H1 (cell line): ENCODE measurements around the gene FOXP2. TPM values are rescaled to one million over a fixed set of nuclear protein-coding genes. Genes with fewer than 3 reads are reported as not detected.

Experiments
- CTCF ChIA-PET: fragments of 300-600 bp; sonication (Branson Sonifier 250); formaldehyde crosslinking; loops from one replicate; lab custom pipeline; 2021; ENCODE audit not compliant: partially characterized antibody; lab: Charles Lee
- POLR2A ChIA-PET: fragments of 300-600 bp; sonication (Branson Sonifier 250); formaldehyde crosslinking; loops from one replicate; lab custom pipeline; 2021; ENCODE audit warnings: inconsistent platforms; ENCODE audit not compliant: partially characterized antibody; lab: Charles Lee
- DNase-seq, 2 experiments: peaks; one replicate each; pipeline versions ENCODE4 v3.0.0 to v3.0.0-alpha.2; 2010 to 2022; ENCODE audit warnings: low spot score in 2 of 2, low read depth in 1 of 2, mixed read lengths in 1 of 2
- FAIRE-seq: peaks from 2 replicates; lab custom pipeline; 2011; peaks lifted over from hg19 to GRCh38; lab: Jason Lieb, UNC
- H2AFZ ChIP-seq: 2 replicates; pipeline ENCODE4 v1.8.1; 2012; ENCODE audit warnings: low read length, inconsistent platforms
- H2AK5ac ChIP-seq: 2 replicates; pipeline ENCODE4 v1.6.1; 2013; ENCODE audit warnings: low read depth, low read length
- H2BK120ac ChIP-seq: replicated peaks from 2 replicates; pipeline ENCODE3; 2013; ENCODE audit warnings: low read depth, low read length, inconsistent platforms
- H2BK12ac ChIP-seq: 2 replicates; pipeline ENCODE4 v1.6.1; 2013; ENCODE audit warnings: low read depth, low read length
- H2BK15ac ChIP-seq: 2 replicates; pipeline ENCODE4 v1.6.1; 2013; ENCODE audit warnings: low read length
- H2BK20ac ChIP-seq: 2 replicates; pipeline ENCODE4 v1.6.1; 2013; ENCODE audit warnings: low read length
- H2BK5ac ChIP-seq: 2 replicates; pipeline ENCODE4 v1.6.1; 2013; ENCODE audit warnings: low read depth, low read length
- H3K14ac ChIP-seq: 2 replicates; pipeline ENCODE4 v1.6.1; 2013; ENCODE audit warnings: inconsistent platforms; ENCODE audit not compliant: insufficient read length
- H3K18ac ChIP-seq: 2 replicates; pipeline ENCODE4 v1.6.1; 2013; ENCODE audit warnings: low read length; ENCODE audit errors: extremely low read depth
- H3K23ac ChIP-seq: 2 replicates; pipeline ENCODE4 v1.6.1; 2013; ENCODE audit warnings: inconsistent platforms; ENCODE audit not compliant: insufficient read length
- H3K23me2 ChIP-seq: 2 replicates; pipeline ENCODE4 v1.6.1; 2013; ENCODE audit warnings: low read depth, low read length
- H3K27ac ChIP-seq: 2 replicates; pipeline ENCODE4 v1.6.1; 2011; ENCODE audit warnings: low read depth, low read length, inconsistent platforms
- H3K27me3 ChIP-seq, 4 experiments: replicated peaks in 1 of 4; 1 replicate in 1 of 4; 2 replicates in 3 of 4; pipeline versions ENCODE4 v1.6.1 to v1.8.1; 2011 to 2013; ENCODE audit warnings: low read length in 3 of 4, mild to moderate bottlenecking in 3 of 4, inconsistent platforms in 2 of 4, mixed read lengths in 2 of 4, moderate library complexity in 1 of 4; ENCODE audit not compliant: control insufficient read depth in 3 of 4, insufficient read depth in 3 of 4; ENCODE audit errors: extremely low read depth in 1 of 4
- H3K36me3 ChIP-seq, 4 experiments: 2 replicates each; pipeline versions ENCODE4 v1.6.1 to v1.8.1; 2011 to 2013; ENCODE audit warnings: mild to moderate bottlenecking in 4 of 4, low read length in 3 of 4, moderate library complexity in 2 of 4, control low read depth in 1 of 4, inconsistent platforms in 1 of 4; ENCODE audit not compliant: insufficient read depth in 4 of 4, control insufficient read depth in 2 of 4
- H3K4ac ChIP-seq: replicated peaks from 2 replicates; pipeline ENCODE3; 2013; ENCODE audit warnings: low read length, low read depth, mixed read lengths, inconsistent platforms; ENCODE audit not compliant: insufficient read length
- H3K4me1 ChIP-seq, 4 experiments: replicated peaks in 1 of 4; 1 replicate in 1 of 4; 2 replicates in 3 of 4; pipeline versions ENCODE4 v1.6.1 to v1.8.1; 2011 to 2013; ENCODE audit warnings: low read length in 3 of 4, inconsistent platforms in 2 of 4, mixed read lengths in 1 of 4; ENCODE audit not compliant: insufficient read depth in 4 of 4, control insufficient read depth in 3 of 4
- H3K4me2 ChIP-seq, 2 experiments: 2 replicates each; pipeline versions ENCODE4 v1.6.1 to v1.8.1; 2011 to 2013; ENCODE audit warnings: low read depth in 2 of 2, low read length in 2 of 2, control low read depth in 1 of 2, inconsistent platforms in 1 of 2, mild to moderate bottlenecking in 1 of 2; ENCODE audit not compliant: insufficient read depth in 1 of 2
- H3K4me3 ChIP-seq, 4 experiments: fragments of 200-600, 300-600 bp in 1 of 4; sonication (generic), shearing (Covaris generic), sonication (Bioruptor Twin) in 1 of 4; 2 replicates each; pipeline versions ENCODE4 v1.5.1 to v1.8.1; 2011 to 2016; ENCODE audit warnings: low read length in 4 of 4, low read depth in 3 of 4, control low read depth in 2 of 4, inconsistent platforms in 2 of 4, mild to moderate bottlenecking in 2 of 4, mixed read lengths in 1 of 4, moderate library complexity in 1 of 4; ENCODE audit not compliant: insufficient read depth in 2 of 4; ENCODE audit errors: extremely low read depth in 1 of 4
- H3K56ac ChIP-seq: replicated peaks from 2 replicates; pipeline ENCODE3; 2013; ENCODE audit warnings: low read depth, mild to moderate bottlenecking, mixed read lengths, low read length, inconsistent platforms; ENCODE audit not compliant: insufficient read length
- H3K79me1 ChIP-seq: 2 replicates; pipeline ENCODE4 v1.6.1; 2013; ENCODE audit warnings: low read depth, low read length, control low read depth
- H3K79me2 ChIP-seq, 2 experiments: 2 replicates each; pipeline versions ENCODE4 v1.6.1 to v1.8.1; 2012 to 2013; ENCODE audit warnings: low read length in 2 of 2, mild to moderate bottlenecking in 2 of 2, inconsistent platforms in 1 of 2; ENCODE audit not compliant: insufficient read depth in 2 of 2, control insufficient read depth in 1 of 2
- H3K9ac ChIP-seq, 4 experiments: replicated peaks in 1 of 4; 1 replicate in 1 of 4; 2 replicates in 3 of 4; pipeline versions ENCODE4 v1.6.1 to v1.8.1; 2011 to 2013; ENCODE audit warnings: low read depth in 3 of 4, low read length in 3 of 4, control low read depth in 2 of 4, mild to moderate bottlenecking in 2 of 4, moderate library complexity in 2 of 4, inconsistent platforms in 1 of 4; ENCODE audit errors: extremely low read depth in 1 of 4
- H3K9me3 ChIP-seq, 2 experiments: 2 replicates each; pipeline versions ENCODE4 v1.6.1 to v1.8.1; 2012 to 2013; ENCODE audit warnings: mild to moderate bottlenecking in 2 of 2, moderate library complexity in 2 of 2, control low read depth in 1 of 2, inconsistent platforms in 1 of 2, low read depth in 1 of 2, low read length in 1 of 2, mixed read lengths in 1 of 2; ENCODE audit not compliant: insufficient read depth in 2 of 2
- H4K20me1 ChIP-seq, 2 experiments: replicated peaks in 1 of 2; 2 replicates each; pipeline versions ENCODE3 to v1.8.1; 2011 to 2013; ENCODE audit warnings: inconsistent platforms in 2 of 2, low read length in 2 of 2, mild to moderate bottlenecking in 1 of 2; ENCODE audit not compliant: insufficient read depth in 2 of 2, control insufficient read depth in 1 of 2
- H4K5ac ChIP-seq: 2 replicates; pipeline ENCODE4 v1.6.1; 2013; ENCODE audit warnings: low read length, low read depth, mixed read lengths, inconsistent platforms; ENCODE audit not compliant: insufficient read length
- H4K8ac ChIP-seq: 2 replicates; pipeline ENCODE4 v1.8.0; 2013; ENCODE audit warnings: mild to moderate bottlenecking, moderate library complexity, low read length, inconsistent platforms; ENCODE audit not compliant: insufficient read depth; ENCODE audit errors: extremely low read depth
- H4K91ac ChIP-seq: replicated peaks from 2 replicates; pipeline ENCODE3; 2013; ENCODE audit warnings: low read length, mixed read lengths, inconsistent platforms; ENCODE audit not compliant: insufficient read length
- ASH2L ChIP-seq: fragments of 200-600, 300-600 bp; sonication (generic); IDR thresholded peaks from one replicate; pipeline ENCODE4 v1.7.1; 2017; ENCODE audit warnings: low read length
- CBX8 ChIP-seq: fragments of 300-800, 300-1000 bp; sonication (generic); IDR thresholded peaks from 2 replicates; pipeline ENCODE4 v1.7.1; 2016; ENCODE audit warnings: low read depth, low read length, borderline replicate concordance
- EGR1 ChIP-seq: IDR thresholded peaks from 2 replicates; pipeline ENCODE4 v1.6.1; 2011; ENCODE audit warnings: low read depth, low read length, borderline replicate concordance
- EZH2 ChIP-seq: fragments of 200-600 bp; sonication (generic); IDR thresholded peaks from 2 replicates; pipeline ENCODE4 v1.7.1; 2012; ENCODE audit warnings: low read depth, mild to moderate bottlenecking, moderate library complexity, low read length, inconsistent platforms; ENCODE audit not compliant: severe bottlenecking
- GTF2F1 ChIP-seq: IDR thresholded peaks from 2 replicates; pipeline ENCODE4 v1.6.1; 2012; ENCODE audit warnings: low read depth, low read length, improper control_type of control experiment, borderline replicate concordance
- JUND ChIP-seq: IDR thresholded peaks from 2 replicates; pipeline ENCODE4 v1.6.1; 2011; ENCODE audit warnings: mild to moderate bottlenecking, improper control_type of control experiment, low read length
- POU5F1 ChIP-seq: IDR thresholded peaks from 2 replicates; pipeline ENCODE4 v1.6.1; 2011; ENCODE audit warnings: low read depth, mild to moderate bottlenecking, low read length, moderate library complexity
- SP2 ChIP-seq: IDR thresholded peaks from 2 replicates; pipeline ENCODE4 v1.6.1; 2012; ENCODE audit warnings: mild to moderate bottlenecking, low read length, inconsistent platforms
- SP4 ChIP-seq: IDR thresholded peaks from 2 replicates; pipeline ENCODE4 v1.6.1; 2012; ENCODE audit warnings: low read length, inconsistent platforms
- SRF ChIP-seq: IDR thresholded peaks from 2 replicates; pipeline ENCODE4 v1.6.1; 2011; ENCODE audit warnings: mild to moderate bottlenecking, low read depth, low read length, moderate library complexity
- TAF1 ChIP-seq: IDR thresholded peaks from 2 replicates; pipeline ENCODE4 v1.6.1; 2011; ENCODE audit warnings: mild to moderate bottlenecking, low read depth, low read length
- TAF7 ChIP-seq: optimal IDR thresholded peaks from 2 replicates; pipeline ENCODE3; 2011; ENCODE audit warnings: low read depth, mild to moderate bottlenecking, inconsistent platforms, low read length, moderate library complexity, borderline replicate concordance
- YY1 ChIP-seq: IDR thresholded peaks from 2 replicates; pipeline ENCODE4 v1.6.1; 2011; ENCODE audit warnings: low read depth, mild to moderate bottlenecking, low read length
- WGBS, 2 experiments: shearing (Covaris generic) in 1 of 2; methylation state at CpG; one replicate each; pipeline versions ENCODE4 v1.1.6 to v1.1.7; 2013 to 2015; ENCODE audit warnings: low lambda C conversion rate in 2 of 2, mixed read lengths in 2 of 2, inconsistent platforms in 1 of 2, low coverage in 1 of 2, missing lambda C conversion rate in 1 of 2; ENCODE audit not compliant: insufficient replicate concordance in 2 of 2, insufficient coverage in 1 of 2, insufficient read length in 1 of 2; ENCODE audit errors: extremely low coverage in 1 of 2, missing lambda C conversion rate in 1 of 2; 5-methylcytosine and 5-hydroxymethylcytosine counted together
- polyA plus RNA-seq, 7 experiments: library from polyadenylated mRNA; depleted of rRNA in 3 of 7; stranded (reverse) in 5 of 7; unstranded in 2 of 7; fragments of >200 nt in 5 of 7; fragments of 200-250 nt in 2 of 7; gene quantifications; 1 replicate in 5 of 7; 2 replicates in 1 of 7; 4 replicates in 1 of 7; pipeline versions ENCODE4 v1.2.1 to v1.2.3, GENCODE V29; 2011 to 2013; ENCODE audit warnings: missing spikeins in 2 of 7, mixed read lengths in 2 of 7
- total RNA-seq: library from RNA; stranded (reverse); fragmentation: NEBNext Ultra II Directional; extraction: Animal tissue kit (Norgen Biotek cat#: 25700); gene quantifications from 2 replicates; pipeline ENCODE4 v1.2.1, GENCODE V29; 2021

The FOXP2 gene
- total and polyA plus RNA-seq, 2 of the 8 experiments (the other 6 are each of a cell fraction or from before 2014, with no cell fraction given) = 0.09 to 0.43 TPM

DNA sequence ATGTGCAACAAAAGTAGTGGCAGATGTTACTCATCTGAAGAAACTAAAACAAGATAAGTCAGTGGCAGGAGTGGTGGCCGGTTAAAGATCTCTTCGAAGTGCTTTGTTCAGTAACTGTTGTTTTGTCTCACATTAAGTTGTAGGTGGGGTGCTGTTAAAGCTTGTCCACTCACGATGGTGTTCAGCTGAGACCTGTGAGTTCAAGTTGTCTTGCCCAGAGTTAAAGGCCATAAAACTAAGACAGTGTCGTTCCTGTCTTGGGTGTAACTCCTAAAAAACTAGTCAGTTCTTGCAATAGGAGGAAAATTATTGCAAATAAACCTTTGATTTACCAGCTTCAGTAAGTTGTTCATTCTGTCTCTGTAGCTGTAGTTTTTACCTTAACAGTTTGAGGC, 857 bp upstream of the FOXP2 start:
- Histone ChIP-seq H3K18ac (0 out of 2 replicates have a peak overlapping the region, but pooled peaks have one; percentile 4), H4K20me1 (no peaks in the 10 kb centered on the region), H2AK5ac (no peak overlapping the region), H3K27me3 (no peaks in the 10 kb centered on the region), H3K4me1 (peaks cover 0 to 10% (median 6%) of the 10 kb centered on the region in 4 experiments; a peak in 4 of 7 replicates), H3K79me2 (no peaks in the 10 kb centered on the region), H3K4me2 (no peak overlapping the region; a peak in 1 of 4 replicates), H2BK5ac (0 out of 2 replicates have a peak overlapping the region, but pooled peaks have one; percentile 36), H3K27ac (no peak overlapping the region), H3K14ac (no peak overlapping the region), H2AFZ (peak overlapping the region; percentile 93), H3K9ac (no peak overlapping the region), H3K79me1 (no peaks in the 10 kb centered on the region), H2BK15ac (no peak overlapping the region), H3K23me2 (no peaks in the 10 kb centered on the region), H4K5ac (no peak overlapping the region), H3K4ac (no peak overlapping the region), H2BK20ac (no peak overlapping the region; the same call in 1 of the 2 replicates), H4K91ac (no peak overlapping the region), H3K4me3 (no peak overlapping the region), H3K36me3 (no peaks in the 10 kb centered on the region), H2BK12ac (no peak overlapping the region), H4K8ac (no peak overlapping the region), H3K56ac (no peak overlapping the region)
- DNase-seq (no peak), FAIRE-seq (no peak)
- whole genome bisulfite sequencing, 2 experiments = 80% methylated on average over 4 of the region's 4 CpGs; no CpG with 5 or more reads in 1 of the 2 experiments
- no peak for TF ChIP-seq CBX8
- no peak for TF ChIP-seq SRF
- no peak for TF ChIP-seq GTF2F1
- no peak for TF ChIP-seq YY1
- no peak for TF ChIP-seq EZH2
- TF ChIP-seq TAF1 = no peak
- TF ChIP-seq SP2 = no peak
- TF ChIP-seq ASH2L = no peak
- no peak for TF ChIP-seq POU5F1
- TF ChIP-seq TAF7 = no peak
- TF ChIP-seq JUND = no peak
- no peak for TF ChIP-seq SP4
- TF ChIP-seq EGR1 = no peak
- TF ChIP-seq, all 59 proteins: peak for 0
- POLR2A ChIA-PET = no interaction called here
- H3K9me3 ChIP-seq = no peaks in the 10 kb centered on the region
- no peak overlapping the region for H3K23ac ChIP-seq
- CTCF ChIA-PET = interaction anchor here (1.1 to 3.3 kb wide), 5 partner anchors 10 to 332 kb away, joined by 4 to 27 read pairs (median 5); no protein-coding TSS in a partner anchor
- no peak overlapping the region for H2BK120ac ChIP-seq
